ENCODE results near the gene HS1BP3.

DNA sequence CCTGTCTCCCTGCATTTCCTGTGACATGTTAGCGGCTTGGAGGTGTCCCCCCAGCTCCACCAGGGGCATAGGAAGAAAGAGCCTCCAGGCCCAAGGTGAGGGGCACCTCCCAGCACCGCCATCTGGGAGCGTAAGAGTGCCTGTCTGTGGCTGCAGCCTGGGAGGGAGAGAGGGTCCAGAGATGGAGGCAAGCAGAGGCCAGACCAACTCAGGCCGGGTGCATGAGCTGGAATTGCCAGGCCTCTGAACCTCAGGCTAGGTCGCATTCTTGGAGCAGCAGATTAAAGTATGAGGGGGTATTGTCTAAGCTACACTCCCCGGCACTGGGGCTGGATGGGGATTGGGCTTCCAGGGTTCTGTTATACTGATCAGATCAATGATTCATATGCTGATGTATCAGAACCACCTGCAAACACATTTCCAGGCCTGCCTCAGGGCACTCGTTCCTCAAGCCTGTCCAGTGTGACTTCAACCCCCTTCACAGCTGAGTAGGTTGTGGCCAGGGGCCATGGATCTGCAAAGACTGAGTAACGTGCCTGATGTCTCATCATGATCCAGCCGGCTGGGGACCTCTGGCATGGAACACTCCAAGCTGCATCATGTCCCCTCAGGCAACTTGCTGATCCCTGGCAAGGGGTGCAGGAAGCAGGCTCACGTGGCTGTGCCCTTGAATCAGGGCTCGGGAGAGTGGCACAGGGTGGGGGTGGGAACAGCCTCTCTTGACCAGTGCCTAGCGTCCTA, 73.2 kb downstream of the HS1BP3 start:
- TF ChIP-seq, protein P1, sequence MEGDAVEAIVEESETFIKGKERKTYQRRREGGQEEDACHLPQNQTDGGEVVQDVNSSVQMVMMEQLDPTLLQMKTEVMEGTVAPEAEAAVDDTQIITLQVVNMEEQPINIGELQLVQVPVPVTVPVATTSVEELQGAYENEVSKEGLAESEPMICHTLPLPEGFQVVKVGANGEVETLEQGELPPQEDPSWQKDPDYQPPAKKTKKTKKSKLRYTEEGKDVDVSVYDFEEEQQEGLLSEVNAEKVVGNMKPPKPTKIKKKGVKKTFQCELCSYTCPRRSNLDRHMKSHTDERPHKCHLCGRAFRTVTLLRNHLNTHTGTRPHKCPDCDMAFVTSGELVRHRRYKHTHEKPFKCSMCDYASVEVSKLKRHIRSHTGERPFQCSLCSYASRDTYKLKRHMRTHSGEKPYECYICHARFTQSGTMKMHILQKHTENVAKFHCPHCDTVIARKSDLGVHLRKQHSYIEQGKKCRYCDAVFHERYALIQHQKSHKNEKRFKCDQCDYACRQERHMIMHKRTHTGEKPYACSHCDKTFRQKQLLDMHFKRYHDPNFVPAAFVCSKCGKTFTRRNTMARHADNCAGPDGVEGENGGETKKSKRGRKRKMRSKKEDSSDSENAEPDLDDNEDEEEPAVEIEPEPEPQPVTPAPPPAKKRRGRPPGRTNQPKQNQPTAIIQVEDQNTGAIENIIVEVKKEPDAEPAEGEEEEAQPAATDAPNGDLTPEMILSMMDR (IDR thresholded peaks at IDR 0.05; ENCODE audit: low read depth, low read length, poor library complexity, severe bottlenecking) = no peak
- no peak for TF ChIP-seq EZH2phosphoT487 (IDR thresholded peaks at IDR 0.05; ENCODE audit: borderline replicate concordance, low read length)

Data from DOHH2 (cell line).